K562 (cell line): Measurements from ENCODE around the gene HSD17B1. TPM values are rescaled to one million over a fixed set of nuclear protein-coding genes. Genes with fewer than 3 reads are reported as not detected.

Experiments
- EHMT2 ChIP-seq: fragments of 450-650 bp; IDR thresholded peaks from 2 replicates; pipeline ENCODE4 v1.6.1; 2018; ENCODE audit warnings: antibody characterized with exemption
- GABPB1 ChIP-seq: sonication (generic); formaldehyde crosslinking; IDR thresholded peaks from 2 replicates; pipeline ENCODE4 v1.8.0; 2022; ENCODE audit warnings: mild to moderate bottlenecking, missing genetic modification reagents
- HDAC1 ChIP-seq, 2 experiments: fragments of 450-650 bp; IDR thresholded peaks; 2 replicates each; pipeline ENCODE4 v1.6.1; 2016 to 2017; ENCODE audit warnings: inconsistent platforms in 1 of 2, mild to moderate bottlenecking in 1 of 2, moderate library complexity in 1 of 2
- KLF6 ChIP-seq: fragments of 250-450 bp; sonication (Bioruptor Pico); IDR thresholded peaks from 2 replicates; pipeline ENCODE4 v1.4.0; 2020; ENCODE audit warnings: mild to moderate bottlenecking, moderate library complexity, borderline replicate concordance
- MBD2 ChIP-seq: sonication (generic); IDR thresholded peaks from 2 replicates; pipeline ENCODE4 v1.6.1; 2016; ENCODE audit warnings: low read depth, borderline replicate concordance
- MEF2A ChIP-seq: IDR thresholded peaks from 2 replicates; pipeline ENCODE4 v1.6.1; 2011; ENCODE audit warnings: low read depth, mild to moderate bottlenecking, low read length, moderate library complexity; ENCODE audit not compliant: control insufficient read depth
- POLR2B ChIP-seq: fragments of 450-650 bp; IDR thresholded peaks from 2 replicates; pipeline ENCODE4 v1.6.1; 2018; ENCODE audit warnings: low read depth; ENCODE audit not compliant: partially characterized antibody
- POU5F1 ChIP-seq: fragments of 150-350 bp; IDR thresholded peaks from 2 replicates; pipeline ENCODE4 v1.6.1; 2014; ENCODE audit warnings: borderline replicate concordance, low read length, low read depth, mild to moderate bottlenecking; ENCODE audit not compliant: partially characterized antibody
- RAD21 ChIP-seq, 2 experiments: fragments of 250-450 bp in 1 of 2; fragments of 450-650 bp in 1 of 2; sonication (Bioruptor Pico) in 1 of 2; formaldehyde crosslinking in 1 of 2; IDR thresholded peaks in 1 of 2; conservative IDR thresholded peaks in 1 of 2; 2 replicates each; pipeline versions ENCODE4 v1.4.0 to v1.8.0; 2020 to 2022; ENCODE audit warnings: mild to moderate bottlenecking in 2 of 2, moderate library complexity in 1 of 2
- RBM25 ChIP-seq: fragments of 200-400 bp; formaldehyde crosslinking; IDR thresholded peaks from 2 replicates; pipeline ENCODE4 v1.6.1; 2018; ENCODE audit warnings: low read length, low read depth, moderate library complexity; ENCODE audit not compliant: severe bottlenecking
- RFX5 ChIP-seq: IDR thresholded peaks from 2 replicates; pipeline ENCODE4 v1.6.1; 2011; ENCODE audit warnings: low read depth, mild to moderate bottlenecking, improper control_type of control experiment, low read length
- SLC30A9 ChIP-seq: fragments of 250-450 bp; sonication (Bioruptor Pico); IDR thresholded peaks from 2 replicates; pipeline ENCODE4 v1.8.0; 2022; ENCODE audit warnings: mild to moderate bottlenecking, moderate library complexity
- SNAPC5 ChIP-seq: fragments of 250-450 bp; sonication (Bioruptor Pico); IDR thresholded peaks from 2 replicates; pipeline ENCODE4 v1.8.0; 2021; ENCODE audit warnings: moderate library complexity, mild to moderate bottlenecking, inconsistent platforms
- SREBF2 ChIP-seq: sonication (generic); formaldehyde crosslinking; IDR thresholded peaks from 2 replicates; pipeline ENCODE4 v1.4.0; 2020; ENCODE audit warnings: mild to moderate bottlenecking, missing genetic modification reagents
- STAT5B ChIP-seq: fragments of 250-450 bp; sonication (Bioruptor Pico); IDR thresholded peaks from 2 replicates; pipeline ENCODE4 v1.8.0; 2021; ENCODE audit warnings: mild to moderate bottlenecking, inconsistent platforms
- TBL1XR1 ChIP-seq, 2 experiments: IDR thresholded peaks; 2 replicates each; pipeline ENCODE4 v1.6.1; 2012; ENCODE audit warnings: improper control_type of control experiment in 2 of 2, low read length in 2 of 2, mild to moderate bottlenecking in 1 of 2
- ZBTB12 ChIP-seq: fragments of 250-450 bp; sonication (Bioruptor Pico); IDR thresholded peaks from 2 replicates; pipeline ENCODE4 v1.4.0; 2020
- ZBTB26 ChIP-seq: fragments of 450-650 bp; formaldehyde crosslinking; IDR thresholded peaks from 2 replicates; pipeline ENCODE4 v1.4.0; 2022; ENCODE audit warnings: missing genetic modification characterization
- ZBTB33 ChIP-seq: sonication (generic); formaldehyde crosslinking; IDR thresholded peaks from 2 replicates; pipeline ENCODE4 v1.8.1; 2023; ENCODE audit warnings: mild to moderate bottlenecking, missing genetic modification reagents
- ZNF445 ChIP-seq: fragments of 250-450 bp; sonication (Bioruptor Pico); IDR thresholded peaks from 2 replicates; pipeline ENCODE4 v1.4.0; 2020; ENCODE audit warnings: low read depth, mild to moderate bottlenecking, moderate library complexity
- ZNF589 ChIP-seq: fragments of 200-800 bp; sonication (Bioruptor generic); IDR thresholded peaks from 2 replicates; pipeline ENCODE4 v1.6.1; 2016; ENCODE audit warnings: low read depth, missing genetic modification characterization, missing compliant biosample characterization
- ZNF785 ChIP-seq: fragments of 250-450 bp; sonication (Bioruptor Pico); IDR thresholded peaks from 2 replicates; pipeline ENCODE4 v1.4.0; 2020; ENCODE audit warnings: mild to moderate bottlenecking
- ZNF830 ChIP-seq: fragments of 250-450 bp; sonication (Bioruptor Pico); IDR thresholded peaks from 2 replicates; pipeline ENCODE4 v1.5.0; 2021; ENCODE audit warnings: mild to moderate bottlenecking
- polyA plus RNA-seq, 8 experiments: library from polyadenylated mRNA; depleted of rRNA in 4 of 8; stranded (reverse) in 5 of 8; unstranded in 3 of 8; fragments of >200 nt; fragmentation: Nextera tagmentation in 2 of 8; fragmentation: Illumina TruSeq in 1 of 8; extraction: Ambion mirVana in 2 of 8; extraction: Trizol in 1 of 8; gene quantifications; 2 replicates each; pipeline versions ENCODE4 v1.2.1 to v1.2.3, GENCODE V29; 2011 to 2014; ENCODE audit warnings: inconsistent platforms in 1 of 8, missing spikeins in 1 of 8
- total RNA-seq, 7 experiments: library from RNA; depleted of rRNA in 6 of 7; stranded (reverse); fragments of >200 nt in 6 of 7; fragmentation: Illumina TruSeq in 2 of 7; extraction: Trizol in 2 of 7; gene quantifications; 2 replicates each; pipeline versions ENCODE4 v1.2.1 to v1.2.3, GENCODE V29; 2011 to 2021; ENCODE audit warnings: low replicate concordance in 1 of 7

HSD17B1 gene
- total and polyA plus RNA-seq, 9 of the 15 experiments (the other 6 are each of a cell fraction or from before 2014, with no cell fraction given): 0.55 to 21.1 (median 3.6) TPM

- no peak for TF ChIP-seq ZBTB33 (CRISPR knock-in tag)
- no peak for TF ChIP-seq TBL1XR1 (IDR thresholded peaks at IDR 0.05; ENCODE audit: low read length in 2 of 2)
- TF ChIP-seq SNAPC5 (CRISPR knock-in tag): no peak
- peak; percentile 99 for TF ChIP-seq ZNF589 (CRISPR knock-in tag)
- no peak for TF ChIP-seq STAT5B
- no peak for TF ChIP-seq RFX5
- no peak for TF ChIP-seq RBM25
- TF ChIP-seq RAD21 (CRISPR knock-in tag; conservative IDR thresholded peaks at IDR 0.05 in 1 of 2, IDR thresholded peaks at IDR 0.05 in 1 of 2): no peak
- TF ChIP-seq MEF2A: no peak
- TF ChIP-seq EHMT2: no peak
- TF ChIP-seq GABPB1 (CRISPR knock-in tag): no peak
- TF ChIP-seq SLC30A9 (CRISPR knock-in tag): no peak
- TF ChIP-seq KLF6 (CRISPR knock-in tag): peak; percentile 98
- TF ChIP-seq POU5F1: no peak
- TF ChIP-seq SREBF2 (CRISPR knock-in tag): no peak
- peak; percentile 57 for TF ChIP-seq POLR2B
- peak; percentile 86; the same call in 1 of the 2 replicates for TF ChIP-seq ZNF445
- peak; percentile 89 for TF ChIP-seq ZBTB12
- no peak; the same call in 1 of the 2 replicates for TF ChIP-seq ZBTB26 (CRISPR knock-in tag)
- peak in 1 of 2 experiments; percentile 67; a peak in 2 of 4 replicates for TF ChIP-seq HDAC1 (IDR thresholded peaks at IDR 0.05)
- peak; percentile 77; the same call in 1 of the 2 replicates for TF ChIP-seq ZNF785
- no peak for TF ChIP-seq MBD2
- TF ChIP-seq ZNF830: peak; percentile 89
Observed at GRCh38 chr17:42535155-42536047, 17.3 kb upstream of the HSD17B1 start (continued).
